ENCODE results near the gene SCART1.
"Not testable (repeated sequence)": the region's sequence is repeated elsewhere in the genome, so short reads cannot be mapped to it uniquely, and the experiment has no call there.

The SCART1 gene

DNA sequence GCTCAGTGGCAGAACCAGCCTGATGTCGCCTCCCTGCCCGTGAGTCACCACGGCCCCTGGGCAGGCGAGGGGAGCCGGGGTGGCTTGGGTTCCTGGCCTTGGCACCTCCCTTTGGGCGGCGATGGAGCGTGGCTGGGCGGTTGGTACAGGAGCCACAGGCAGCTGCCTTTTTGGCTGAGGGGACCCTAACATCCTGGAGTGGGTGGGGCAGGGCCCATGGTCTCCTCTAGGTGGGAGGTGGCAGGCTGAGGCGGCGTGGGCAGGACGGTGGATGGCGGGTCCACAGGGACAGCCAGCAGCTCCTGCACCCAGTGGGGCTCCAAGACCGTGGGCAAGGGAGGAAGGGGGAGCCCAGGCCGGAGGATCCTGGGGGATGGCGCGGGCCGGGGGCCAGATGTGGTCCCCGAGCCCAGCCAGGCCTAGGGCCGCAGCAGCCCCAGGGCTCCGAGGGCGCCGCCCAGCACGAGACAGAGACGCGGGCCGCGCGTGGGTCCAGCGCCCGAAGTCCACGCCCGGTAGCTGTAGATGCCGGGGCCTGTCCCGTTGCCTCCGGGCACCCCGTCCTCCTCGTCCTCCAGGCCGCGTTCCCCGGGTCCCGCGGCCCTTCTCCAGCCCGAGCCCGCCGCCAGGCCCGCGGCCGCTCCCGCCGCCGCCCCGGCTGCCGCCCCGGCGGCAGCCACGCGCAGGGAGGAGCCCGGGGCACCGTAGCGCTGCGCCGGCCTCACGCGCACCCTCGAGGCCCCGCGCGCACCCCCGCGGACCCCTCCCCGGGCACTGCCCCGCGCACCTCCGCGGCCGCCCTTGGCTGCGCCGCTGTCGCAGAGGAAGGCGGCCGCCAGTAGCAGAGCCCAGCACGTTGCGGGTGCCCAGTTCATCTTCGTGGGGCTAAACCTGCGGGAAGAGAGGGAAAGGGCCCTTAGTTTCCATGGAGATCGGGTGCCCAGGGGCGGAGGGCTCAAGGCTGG, 30.7 kb upstream of the SCART1 start:
- no peak for DNase-seq (ENCODE audit: extremely low read depth, low read depth)
- TF ChIP-seq CTCF (IDR thresholded peaks at IDR 0.05; ENCODE audit: low read depth, low read length, missing control alignments) = no peak
- H3K4me3 ChIP-seq (replicated peaks; ENCODE audit: low read depth, low read length) = no peak overlapping the region

GRCh38 chr10:133424102-133424501, 29.6 kb upstream of the SCART1 start:
- H3K4me3 ChIP-seq (replicated peaks; ENCODE audit: low read depth, low read length) = not testable (repeated sequence)

GRCh38 chr10:133424601-133425000, 29.1 kb upstream of the SCART1 start, which contains the start of gene SPRN:
TSS of gene SPRN (minus strand) at chr10:133424625. CDS start at chr10:133423681, 944 bp downstream.
- not testable (repeated sequence) for H3K4me3 ChIP-seq (replicated peaks; ENCODE audit: low read depth, low read length); DNase-seq (ENCODE audit: extremely low read depth, low read depth)

More at GRCh38 chr10:133424102-133424501, 29.6 kb upstream of the SCART1 start:
- not testable (repeated sequence) for DNase-seq (ENCODE audit: extremely low read depth, low read depth)

DNA sequence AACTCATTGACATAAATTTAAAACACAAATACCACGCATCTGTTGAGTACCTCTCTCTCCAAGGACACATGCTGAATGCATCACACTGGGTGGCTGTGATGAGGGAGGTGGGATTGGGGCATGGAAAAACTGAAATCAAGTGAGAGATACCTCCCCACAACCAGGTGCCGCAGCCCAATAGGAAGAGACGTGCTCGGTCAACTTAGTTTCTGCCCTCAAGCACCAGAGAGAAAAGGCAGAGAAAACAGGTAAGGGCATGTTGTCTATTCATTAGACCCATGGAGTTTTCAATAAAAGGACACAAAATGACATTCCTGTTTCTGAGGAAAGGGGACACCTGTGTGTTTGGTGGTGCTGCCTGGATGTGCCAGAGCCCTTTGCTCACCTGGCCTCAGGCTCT, 24.2 kb upstream of the SCART1 start:
- H3K4me3 ChIP-seq (replicated peaks; ENCODE audit: low read depth, low read length); DNase-seq (ENCODE audit: extremely low read depth, low read depth): not testable (repeated sequence)

DNA sequence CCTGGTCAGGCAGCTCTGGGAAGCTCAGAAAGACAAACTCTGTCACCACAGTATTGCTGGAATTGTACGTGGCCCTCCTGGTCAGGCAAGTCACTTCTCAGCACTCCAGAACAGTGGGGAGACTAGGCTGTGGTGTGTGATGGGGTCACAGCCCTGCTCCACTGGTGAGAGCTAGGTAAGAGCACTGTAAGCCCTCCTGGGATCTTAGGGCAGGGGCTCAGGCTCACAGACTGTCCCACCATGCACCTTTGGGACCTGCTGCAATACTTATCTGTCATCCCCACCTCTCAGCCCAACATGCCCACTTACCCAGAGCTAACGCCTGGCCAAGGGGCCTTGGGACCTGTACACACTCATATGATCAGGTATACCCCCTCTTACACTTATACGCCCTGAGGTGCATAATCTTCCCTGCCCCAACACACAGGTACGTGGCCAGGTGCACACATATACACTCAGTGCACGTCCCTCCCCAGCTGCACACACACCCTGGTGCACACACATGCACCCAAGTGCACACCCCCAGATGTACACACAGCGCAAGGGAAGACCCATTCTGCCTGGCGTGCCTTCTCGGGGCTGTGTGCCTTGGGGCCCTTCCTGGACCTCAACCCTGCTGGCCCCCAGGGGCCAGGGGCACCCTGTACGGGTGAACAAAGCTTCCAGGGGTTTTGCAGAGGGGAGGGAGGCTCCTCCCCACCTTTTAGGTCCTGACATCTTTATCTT, 21.7 kb upstream of the SCART1 start:
- not testable (repeated sequence) for DNase-seq (ENCODE audit: extremely low read depth, low read depth)

GRCh38 chr10:133432789-133433188, 21.0 kb upstream of the SCART1 start:
- DNase-seq (ENCODE audit: extremely low read depth, low read depth); H3K4me3 ChIP-seq (replicated peaks; ENCODE audit: low read depth, low read length): not testable (repeated sequence)

More for the DNA sequence above, 21.7 kb upstream of the SCART1 start:
- H3K4me3 ChIP-seq (replicated peaks; ENCODE audit: low read depth, low read length) = not testable (repeated sequence)

DNA sequence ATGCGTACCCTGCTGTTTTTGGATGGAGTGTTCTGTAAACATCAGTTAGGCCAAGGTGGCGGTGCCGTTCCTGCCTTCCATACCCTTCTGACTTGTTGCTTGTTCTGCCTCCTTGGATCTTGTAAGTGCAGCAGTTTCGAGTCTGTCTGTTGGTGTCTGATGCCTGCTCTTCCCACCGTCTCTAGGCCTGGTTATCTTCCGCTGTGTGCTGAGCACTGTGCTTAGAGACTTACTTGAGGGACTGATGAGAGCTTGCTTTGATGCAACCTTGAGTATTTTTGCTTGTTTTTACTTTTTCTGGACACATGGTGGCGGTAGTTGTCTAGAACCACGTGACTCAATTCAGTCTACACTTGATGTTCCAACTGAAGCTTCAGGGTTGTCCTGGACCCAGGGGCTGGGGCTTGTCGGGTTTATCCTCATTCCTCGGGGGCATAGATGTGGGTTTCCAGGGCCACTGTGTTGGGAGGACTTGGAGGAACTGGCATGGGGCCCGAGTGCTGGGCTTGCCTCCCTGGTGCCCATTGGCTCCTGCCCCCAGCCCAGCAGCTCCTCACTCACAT, 15.0 kb upstream of the SCART1 start:
- no peak for DNase-seq (ENCODE audit: extremely low read depth, low read depth)
- TF ChIP-seq CTCF (IDR thresholded peaks at IDR 0.05; ENCODE audit: low read depth, low read length, missing control alignments) = peak; percentile 28
- no peak overlapping the region for H3K4me3 ChIP-seq (replicated peaks; ENCODE audit: low read depth, low read length)

GRCh38 chr10:133439517-133440461, 14.0 kb upstream of the SCART1 start:
- no peak for TF ChIP-seq CTCF (IDR thresholded peaks at IDR 0.05; ENCODE audit: low read depth, low read length, missing control alignments)
- H3K4me3 ChIP-seq (replicated peaks; ENCODE audit: low read depth, low read length) = no peak overlapping the region
- no peak for DNase-seq (ENCODE audit: extremely low read depth, low read depth)

Data from HFF-Myc (cell line).